ENCODE measurements around the gene HMCN2.

DNA sequence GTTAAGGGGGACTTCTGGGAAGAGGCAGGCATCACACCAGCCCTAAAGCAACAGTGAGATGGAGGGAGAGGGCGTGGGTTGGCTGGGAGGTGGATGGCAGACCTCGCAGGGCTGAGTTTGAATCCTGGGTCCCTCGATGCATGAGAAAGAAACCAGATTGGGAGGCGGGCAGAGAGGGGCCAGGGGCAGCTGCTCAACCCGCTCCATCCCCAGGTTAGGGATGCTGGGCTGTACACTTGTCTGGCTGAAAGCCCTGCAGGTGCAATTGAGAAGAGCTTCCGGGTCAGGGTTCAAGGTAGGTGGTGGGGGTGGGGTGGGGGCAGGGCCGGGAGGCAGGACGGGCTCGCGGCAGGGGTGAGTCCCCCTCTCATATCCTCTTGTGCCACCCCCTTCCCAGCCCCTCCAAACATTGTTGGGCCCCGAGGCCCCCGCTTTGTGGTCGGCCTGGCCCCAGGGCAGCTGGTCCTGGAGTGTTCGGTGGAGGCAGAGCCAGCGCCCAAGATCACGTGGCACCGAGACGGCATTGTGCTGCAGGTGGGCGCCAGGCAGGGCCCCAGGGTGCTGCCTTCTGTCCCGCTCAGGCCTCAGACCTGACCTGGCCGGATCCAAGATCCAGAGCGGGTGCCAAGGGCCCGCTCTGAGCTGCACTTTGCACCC lies 129.4 kb downstream of the HMCN2 start:
- TF ChIP-seq, protein P1, sequence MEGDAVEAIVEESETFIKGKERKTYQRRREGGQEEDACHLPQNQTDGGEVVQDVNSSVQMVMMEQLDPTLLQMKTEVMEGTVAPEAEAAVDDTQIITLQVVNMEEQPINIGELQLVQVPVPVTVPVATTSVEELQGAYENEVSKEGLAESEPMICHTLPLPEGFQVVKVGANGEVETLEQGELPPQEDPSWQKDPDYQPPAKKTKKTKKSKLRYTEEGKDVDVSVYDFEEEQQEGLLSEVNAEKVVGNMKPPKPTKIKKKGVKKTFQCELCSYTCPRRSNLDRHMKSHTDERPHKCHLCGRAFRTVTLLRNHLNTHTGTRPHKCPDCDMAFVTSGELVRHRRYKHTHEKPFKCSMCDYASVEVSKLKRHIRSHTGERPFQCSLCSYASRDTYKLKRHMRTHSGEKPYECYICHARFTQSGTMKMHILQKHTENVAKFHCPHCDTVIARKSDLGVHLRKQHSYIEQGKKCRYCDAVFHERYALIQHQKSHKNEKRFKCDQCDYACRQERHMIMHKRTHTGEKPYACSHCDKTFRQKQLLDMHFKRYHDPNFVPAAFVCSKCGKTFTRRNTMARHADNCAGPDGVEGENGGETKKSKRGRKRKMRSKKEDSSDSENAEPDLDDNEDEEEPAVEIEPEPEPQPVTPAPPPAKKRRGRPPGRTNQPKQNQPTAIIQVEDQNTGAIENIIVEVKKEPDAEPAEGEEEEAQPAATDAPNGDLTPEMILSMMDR (IDR thresholded peaks at IDR 0.05), result no peak
- TF ChIP-seq POLR2A (IDR thresholded peaks at IDR 0.05), result no peak

Data from right lobe of liver (tissue), 4 donors.